Measurements from ENCODE around the gene SLC24A3. TPM values are rescaled to one million over a fixed set of nuclear protein-coding genes. Genes with fewer than 3 reads are reported as not detected.

Gene SLC24A3
- total and polyA plus RNA-seq, 12 donors, result 0.21 to 2.6 (median 0.84) TPM

DNA sequence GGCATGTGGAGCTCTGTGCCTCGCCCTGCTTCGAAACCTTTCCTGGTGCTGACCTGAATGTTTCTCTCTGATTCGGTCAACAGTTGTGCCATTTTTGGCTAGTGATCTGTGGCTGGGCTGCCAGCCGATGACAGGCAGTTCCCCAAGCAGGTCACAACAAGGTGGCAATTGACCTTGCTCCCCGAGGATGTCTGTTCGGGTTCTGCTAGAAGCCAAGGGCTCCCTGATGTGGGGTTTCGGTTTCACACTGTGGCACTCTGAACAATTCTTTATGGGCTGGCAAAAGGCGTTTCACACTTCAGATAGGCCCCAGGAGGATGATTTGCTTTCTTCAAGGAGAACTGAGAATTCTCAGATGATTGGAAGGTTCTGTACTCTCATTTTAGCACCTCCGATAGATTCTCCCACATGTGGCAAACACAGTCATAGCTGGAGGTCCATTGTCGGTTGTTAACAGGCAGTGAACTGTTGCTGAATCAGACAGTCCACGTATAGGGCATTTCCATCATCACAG, 135.6 kb downstream of the SLC24A3 start:
- no peak overlapping the region for H3K27ac ChIP-seq
- H3K4me1 ChIP-seq, result no peaks in the 10 kb centered on the region
- intact Hi-C loops (cut with DNase I), result no loop called here
- H3K4me3 ChIP-seq, result no peak overlapping the region
- 62 to 65% methylated on average over 11 of the region's 11 CpGs for WGBS, 2 donors
- TF ChIP-seq, protein P1, sequence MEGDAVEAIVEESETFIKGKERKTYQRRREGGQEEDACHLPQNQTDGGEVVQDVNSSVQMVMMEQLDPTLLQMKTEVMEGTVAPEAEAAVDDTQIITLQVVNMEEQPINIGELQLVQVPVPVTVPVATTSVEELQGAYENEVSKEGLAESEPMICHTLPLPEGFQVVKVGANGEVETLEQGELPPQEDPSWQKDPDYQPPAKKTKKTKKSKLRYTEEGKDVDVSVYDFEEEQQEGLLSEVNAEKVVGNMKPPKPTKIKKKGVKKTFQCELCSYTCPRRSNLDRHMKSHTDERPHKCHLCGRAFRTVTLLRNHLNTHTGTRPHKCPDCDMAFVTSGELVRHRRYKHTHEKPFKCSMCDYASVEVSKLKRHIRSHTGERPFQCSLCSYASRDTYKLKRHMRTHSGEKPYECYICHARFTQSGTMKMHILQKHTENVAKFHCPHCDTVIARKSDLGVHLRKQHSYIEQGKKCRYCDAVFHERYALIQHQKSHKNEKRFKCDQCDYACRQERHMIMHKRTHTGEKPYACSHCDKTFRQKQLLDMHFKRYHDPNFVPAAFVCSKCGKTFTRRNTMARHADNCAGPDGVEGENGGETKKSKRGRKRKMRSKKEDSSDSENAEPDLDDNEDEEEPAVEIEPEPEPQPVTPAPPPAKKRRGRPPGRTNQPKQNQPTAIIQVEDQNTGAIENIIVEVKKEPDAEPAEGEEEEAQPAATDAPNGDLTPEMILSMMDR (IDR thresholded peaks at IDR 0.05), result no peak
- DNase-seq (no peak), ATAC-seq (peak in 2 of 8 donors; percentile 31 to 51)
- H3K9me3 ChIP-seq, result peaks cover 0 to 8% (median 0%) of the 10 kb centered on the region in 11 donors
- H3K36me3 ChIP-seq, result no peaks in the 10 kb centered on the region
- peaks cover 0 to 8% (median 0%) of the 10 kb centered on the region in 7 donors for H3K27me3 ChIP-seq

DNA sequence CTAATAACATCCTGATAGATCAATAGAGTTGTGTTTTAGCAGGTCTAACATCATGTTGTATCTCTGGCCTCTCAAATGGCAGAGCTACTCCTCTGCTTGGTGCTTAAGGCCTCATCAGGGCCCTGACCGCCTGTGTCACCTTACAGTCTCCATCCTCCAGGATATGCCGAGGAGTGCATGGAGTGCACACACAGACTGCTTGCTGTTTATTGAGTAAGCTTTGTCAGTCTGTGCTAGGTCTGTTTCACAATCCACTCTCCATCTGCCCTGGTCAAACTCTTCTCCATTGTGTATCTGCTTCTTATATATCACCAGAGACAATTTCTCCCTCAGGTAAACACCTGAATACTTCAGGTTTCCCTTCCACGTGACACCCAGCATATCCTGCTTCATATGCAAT, 136.1 kb downstream of the SLC24A3 start:
- no peak for DNase-seq
- H3K4me1 ChIP-seq, result no peaks in the 10 kb centered on the region
- H3K36me3 ChIP-seq, result no peaks in the 10 kb centered on the region
- intact Hi-C loops (cut with DNase I), result no loop called here
- TF ChIP-seq, protein P1 (IDR thresholded peaks at IDR 0.05), result no peak
- H3K9me3 ChIP-seq, result peaks cover 0 to 8% (median 0%) of the 10 kb centered on the region in 11 donors
- no peak for ATAC-seq
- H3K27ac ChIP-seq, result no peak overlapping the region
- H3K4me3 ChIP-seq, result no peak overlapping the region
- H3K27me3 ChIP-seq, result peaks cover 0 to 8% (median 0%) of the 10 kb centered on the region in 7 donors
- 86 to 88% methylated on average over 3 of the region's 3 CpGs for WGBS, 2 donors

DNA sequence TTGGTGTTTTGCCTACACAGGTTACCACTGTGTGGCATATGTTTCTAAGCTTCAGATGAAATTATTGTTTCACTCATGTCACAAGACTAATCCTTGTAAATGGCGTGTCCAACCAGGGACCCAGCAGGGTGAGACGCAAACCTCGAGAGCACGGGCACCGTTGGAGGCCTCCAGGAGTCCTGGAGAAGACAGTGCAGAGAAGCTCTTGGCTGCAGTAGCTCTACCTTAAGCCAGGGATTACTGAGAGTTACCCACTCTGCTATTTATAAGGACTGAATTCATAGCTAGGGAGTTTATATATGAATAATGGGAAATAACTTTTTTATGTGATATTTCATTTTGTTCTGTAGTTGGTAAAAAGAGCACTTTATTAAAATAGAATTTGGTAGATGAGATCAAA, 137.4 kb downstream of the SLC24A3 start:
- Histone ChIP-seq H3K36me3 (no peaks in the 10 kb centered on the region), H3K4me3 (no peak overlapping the region), H3K4me1 (no peaks in the 10 kb centered on the region), H3K27me3 (peaks cover 0 to 8% (median 0%) of the 10 kb centered on the region in 7 donors), H3K9me3 (peaks cover 0 to 4% (median 0%) of the 10 kb centered on the region in 11 donors), H3K27ac (no peak overlapping the region)
- TF ChIP-seq, protein P1 (IDR thresholded peaks at IDR 0.05), result no peak
- DNase-seq, result no peak
- intact Hi-C loops (cut with DNase I), result no loop called here
- no peak for ATAC-seq
- 83 to 90% methylated on average over 5 of the region's 5 CpGs for WGBS, 2 donors

DNA sequence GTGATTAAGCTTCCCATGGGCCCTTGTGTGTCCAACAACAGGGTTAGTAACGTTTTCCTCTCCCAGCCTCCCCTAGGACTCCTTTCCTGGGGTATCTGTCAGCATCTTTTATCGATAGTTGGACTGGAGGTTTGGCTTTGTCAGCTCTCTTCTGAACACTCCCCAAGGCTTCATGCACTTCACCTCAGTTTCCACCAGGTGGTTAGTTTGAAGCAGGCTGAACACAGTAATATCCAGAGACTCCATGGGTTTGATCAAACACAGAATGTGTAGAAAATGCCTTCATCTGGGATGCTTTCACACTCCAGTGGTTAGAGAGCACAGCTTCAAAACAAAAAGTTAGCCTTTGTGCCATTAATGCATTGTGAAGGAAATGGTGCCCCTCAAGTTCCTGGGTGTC, 139.1 kb downstream of the SLC24A3 start:
- DNase-seq (no peak), ATAC-seq (no peak)
- no peaks in the 10 kb centered on the region for H3K9me3 ChIP-seq
- no peak overlapping the region for H3K27ac ChIP-seq
- TF ChIP-seq, protein P1 (IDR thresholded peaks at IDR 0.05), result no peak
- no peaks in the 10 kb centered on the region for H3K4me1 ChIP-seq
- no peak overlapping the region for H3K4me3 ChIP-seq
- H3K36me3 ChIP-seq, result no peaks in the 10 kb centered on the region
- WGBS, 2 donors, result 39 to 52% methylated on average over 2 of the region's 2 CpGs
- intact Hi-C loops (cut with DNase I), result no loop called here
- H3K27me3 ChIP-seq, result peaks cover 0 to 8% (median 0%) of the 10 kb centered on the region in 7 donors
